OCI-LY3 (cell line): ENCODE data around the gene FRMPD4.

ENCODE experiments used
- EZH2phosphoT487 ChIP-seq: fragments of 200-600 bp; shearing (Covaris generic); IDR thresholded peaks from 2 replicates; pipeline ENCODE4 v1.6.1; 2018; ENCODE audit warnings: antibody characterized with exemption, mixed run types, low read depth
- TF ChIP-seq, protein P1 (sequence below): fragments of 200-600, 300-600 bp; sonication (generic); IDR thresholded peaks from 2 replicates; pipeline ENCODE4 v1.5.1; 2014; ENCODE audit warnings: antibody characterized with exemption, low read length, low read depth

DNA sequence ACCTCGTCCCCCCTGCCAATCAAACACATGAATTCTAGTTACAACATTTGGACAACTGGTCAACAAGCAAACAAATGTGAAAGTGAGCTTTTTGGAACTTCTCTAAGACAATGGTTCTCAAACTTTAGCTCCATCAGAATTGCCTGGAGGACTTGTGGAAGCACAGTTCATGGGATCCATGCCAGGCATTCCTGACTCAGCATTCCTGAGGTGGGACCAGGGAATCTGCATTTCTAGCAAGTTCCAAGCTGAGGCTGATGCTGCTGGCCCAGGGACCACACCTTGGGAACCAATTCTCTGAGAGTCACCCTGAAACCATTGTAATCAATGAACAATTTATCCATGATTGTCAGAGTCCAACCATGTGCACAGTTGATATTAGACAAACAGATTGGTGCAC, 609.2 kb downstream of the FRMPD4 start:
- TF ChIP-seq, protein P1, sequence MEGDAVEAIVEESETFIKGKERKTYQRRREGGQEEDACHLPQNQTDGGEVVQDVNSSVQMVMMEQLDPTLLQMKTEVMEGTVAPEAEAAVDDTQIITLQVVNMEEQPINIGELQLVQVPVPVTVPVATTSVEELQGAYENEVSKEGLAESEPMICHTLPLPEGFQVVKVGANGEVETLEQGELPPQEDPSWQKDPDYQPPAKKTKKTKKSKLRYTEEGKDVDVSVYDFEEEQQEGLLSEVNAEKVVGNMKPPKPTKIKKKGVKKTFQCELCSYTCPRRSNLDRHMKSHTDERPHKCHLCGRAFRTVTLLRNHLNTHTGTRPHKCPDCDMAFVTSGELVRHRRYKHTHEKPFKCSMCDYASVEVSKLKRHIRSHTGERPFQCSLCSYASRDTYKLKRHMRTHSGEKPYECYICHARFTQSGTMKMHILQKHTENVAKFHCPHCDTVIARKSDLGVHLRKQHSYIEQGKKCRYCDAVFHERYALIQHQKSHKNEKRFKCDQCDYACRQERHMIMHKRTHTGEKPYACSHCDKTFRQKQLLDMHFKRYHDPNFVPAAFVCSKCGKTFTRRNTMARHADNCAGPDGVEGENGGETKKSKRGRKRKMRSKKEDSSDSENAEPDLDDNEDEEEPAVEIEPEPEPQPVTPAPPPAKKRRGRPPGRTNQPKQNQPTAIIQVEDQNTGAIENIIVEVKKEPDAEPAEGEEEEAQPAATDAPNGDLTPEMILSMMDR = no peak
- TF ChIP-seq EZH2phosphoT487 = no peak
